H1 (cell line): ENCODE measurements around the gene SSU72. TPM values are rescaled to one million over a fixed set of nuclear protein-coding genes. Genes with fewer than 3 reads are reported as not detected.
A peak's percentile ranks its signal among the peaks of the same experiment; 100 is the strongest.

Source experiments
- CTCF ChIA-PET: fragments of 300-600 bp; sonication (Branson Sonifier 250); formaldehyde crosslinking; loops from one replicate; lab custom pipeline; 2021; ENCODE audit not compliant: partially characterized antibody; lab: Charles Lee
- POLR2A ChIA-PET: fragments of 300-600 bp; sonication (Branson Sonifier 250); formaldehyde crosslinking; loops from one replicate; lab custom pipeline; 2021; ENCODE audit warnings: inconsistent platforms; ENCODE audit not compliant: partially characterized antibody; lab: Charles Lee
- DNase-seq, 2 experiments: peaks; one replicate each; pipeline versions ENCODE4 v3.0.0 to v3.0.0-alpha.2; 2010 to 2022; ENCODE audit warnings: low spot score in 2 of 2, low read depth in 1 of 2, mixed read lengths in 1 of 2
- FAIRE-seq: peaks from 2 replicates; lab custom pipeline; 2011; peaks lifted over from hg19 to GRCh38; lab: Jason Lieb, UNC
- H2AFZ ChIP-seq: 2 replicates; pipeline ENCODE4 v1.8.1; 2012; ENCODE audit warnings: low read length, inconsistent platforms
- H2AK5ac ChIP-seq: 2 replicates; pipeline ENCODE4 v1.6.1; 2013; ENCODE audit warnings: low read depth, low read length
- H2BK120ac ChIP-seq: replicated peaks from 2 replicates; pipeline ENCODE3; 2013; ENCODE audit warnings: low read depth, low read length, inconsistent platforms
- H2BK12ac ChIP-seq: 2 replicates; pipeline ENCODE4 v1.6.1; 2013; ENCODE audit warnings: low read depth, low read length
- H2BK15ac ChIP-seq: 2 replicates; pipeline ENCODE4 v1.6.1; 2013; ENCODE audit warnings: low read length
- H2BK20ac ChIP-seq: 2 replicates; pipeline ENCODE4 v1.6.1; 2013; ENCODE audit warnings: low read length
- H2BK5ac ChIP-seq: 2 replicates; pipeline ENCODE4 v1.6.1; 2013; ENCODE audit warnings: low read depth, low read length
- H3K14ac ChIP-seq: 2 replicates; pipeline ENCODE4 v1.6.1; 2013; ENCODE audit warnings: inconsistent platforms; ENCODE audit not compliant: insufficient read length
- H3K18ac ChIP-seq: 2 replicates; pipeline ENCODE4 v1.6.1; 2013; ENCODE audit warnings: low read length; ENCODE audit errors: extremely low read depth
- H3K23ac ChIP-seq: 2 replicates; pipeline ENCODE4 v1.6.1; 2013; ENCODE audit warnings: inconsistent platforms; ENCODE audit not compliant: insufficient read length
- H3K23me2 ChIP-seq: 2 replicates; pipeline ENCODE4 v1.6.1; 2013; ENCODE audit warnings: low read depth, low read length
- H3K27ac ChIP-seq: 2 replicates; pipeline ENCODE4 v1.6.1; 2011; ENCODE audit warnings: low read depth, low read length, inconsistent platforms
- H3K27me3 ChIP-seq, 4 experiments: replicated peaks in 1 of 4; 1 replicate in 1 of 4; 2 replicates in 3 of 4; pipeline versions ENCODE4 v1.6.1 to v1.8.1; 2011 to 2013; ENCODE audit warnings: low read length in 3 of 4, mild to moderate bottlenecking in 3 of 4, inconsistent platforms in 2 of 4, mixed read lengths in 2 of 4, moderate library complexity in 1 of 4; ENCODE audit not compliant: control insufficient read depth in 3 of 4, insufficient read depth in 3 of 4; ENCODE audit errors: extremely low read depth in 1 of 4
- H3K36me3 ChIP-seq, 4 experiments: 2 replicates each; pipeline versions ENCODE4 v1.6.1 to v1.8.1; 2011 to 2013; ENCODE audit warnings: mild to moderate bottlenecking in 4 of 4, low read length in 3 of 4, moderate library complexity in 2 of 4, control low read depth in 1 of 4, inconsistent platforms in 1 of 4; ENCODE audit not compliant: insufficient read depth in 4 of 4, control insufficient read depth in 2 of 4
- H3K4ac ChIP-seq: replicated peaks from 2 replicates; pipeline ENCODE3; 2013; ENCODE audit warnings: low read length, low read depth, mixed read lengths, inconsistent platforms; ENCODE audit not compliant: insufficient read length
- H3K4me1 ChIP-seq, 4 experiments: replicated peaks in 1 of 4; 1 replicate in 1 of 4; 2 replicates in 3 of 4; pipeline versions ENCODE4 v1.6.1 to v1.8.1; 2011 to 2013; ENCODE audit warnings: low read length in 3 of 4, inconsistent platforms in 2 of 4, mixed read lengths in 1 of 4; ENCODE audit not compliant: insufficient read depth in 4 of 4, control insufficient read depth in 3 of 4
- H3K4me2 ChIP-seq, 2 experiments: 2 replicates each; pipeline versions ENCODE4 v1.6.1 to v1.8.1; 2011 to 2013; ENCODE audit warnings: low read depth in 2 of 2, low read length in 2 of 2, control low read depth in 1 of 2, inconsistent platforms in 1 of 2, mild to moderate bottlenecking in 1 of 2; ENCODE audit not compliant: insufficient read depth in 1 of 2
- H3K4me3 ChIP-seq, 4 experiments: fragments of 200-600, 300-600 bp in 1 of 4; sonication (generic), shearing (Covaris generic), sonication (Bioruptor Twin) in 1 of 4; 2 replicates each; pipeline versions ENCODE4 v1.5.1 to v1.8.1; 2011 to 2016; ENCODE audit warnings: low read length in 4 of 4, low read depth in 3 of 4, control low read depth in 2 of 4, inconsistent platforms in 2 of 4, mild to moderate bottlenecking in 2 of 4, mixed read lengths in 1 of 4, moderate library complexity in 1 of 4; ENCODE audit not compliant: insufficient read depth in 2 of 4; ENCODE audit errors: extremely low read depth in 1 of 4
- H3K56ac ChIP-seq: replicated peaks from 2 replicates; pipeline ENCODE3; 2013; ENCODE audit warnings: low read depth, mild to moderate bottlenecking, mixed read lengths, low read length, inconsistent platforms; ENCODE audit not compliant: insufficient read length
- H3K79me1 ChIP-seq: 2 replicates; pipeline ENCODE4 v1.6.1; 2013; ENCODE audit warnings: low read depth, low read length, control low read depth
- H3K79me2 ChIP-seq, 2 experiments: 2 replicates each; pipeline versions ENCODE4 v1.6.1 to v1.8.1; 2012 to 2013; ENCODE audit warnings: low read length in 2 of 2, mild to moderate bottlenecking in 2 of 2, inconsistent platforms in 1 of 2; ENCODE audit not compliant: insufficient read depth in 2 of 2, control insufficient read depth in 1 of 2
- H3K9ac ChIP-seq, 4 experiments: replicated peaks in 1 of 4; 1 replicate in 1 of 4; 2 replicates in 3 of 4; pipeline versions ENCODE4 v1.6.1 to v1.8.1; 2011 to 2013; ENCODE audit warnings: low read depth in 3 of 4, low read length in 3 of 4, control low read depth in 2 of 4, mild to moderate bottlenecking in 2 of 4, moderate library complexity in 2 of 4, inconsistent platforms in 1 of 4; ENCODE audit errors: extremely low read depth in 1 of 4
- H3K9me3 ChIP-seq, 2 experiments: 2 replicates each; pipeline versions ENCODE4 v1.6.1 to v1.8.1; 2012 to 2013; ENCODE audit warnings: mild to moderate bottlenecking in 2 of 2, moderate library complexity in 2 of 2, control low read depth in 1 of 2, inconsistent platforms in 1 of 2, low read depth in 1 of 2, low read length in 1 of 2, mixed read lengths in 1 of 2; ENCODE audit not compliant: insufficient read depth in 2 of 2
- H4K20me1 ChIP-seq, 2 experiments: replicated peaks in 1 of 2; 2 replicates each; pipeline versions ENCODE3 to v1.8.1; 2011 to 2013; ENCODE audit warnings: inconsistent platforms in 2 of 2, low read length in 2 of 2, mild to moderate bottlenecking in 1 of 2; ENCODE audit not compliant: insufficient read depth in 2 of 2, control insufficient read depth in 1 of 2
- H4K5ac ChIP-seq: 2 replicates; pipeline ENCODE4 v1.6.1; 2013; ENCODE audit warnings: low read length, low read depth, mixed read lengths, inconsistent platforms; ENCODE audit not compliant: insufficient read length
- H4K8ac ChIP-seq: 2 replicates; pipeline ENCODE4 v1.8.0; 2013; ENCODE audit warnings: mild to moderate bottlenecking, moderate library complexity, low read length, inconsistent platforms; ENCODE audit not compliant: insufficient read depth; ENCODE audit errors: extremely low read depth
- H4K91ac ChIP-seq: replicated peaks from 2 replicates; pipeline ENCODE3; 2013; ENCODE audit warnings: low read length, mixed read lengths, inconsistent platforms; ENCODE audit not compliant: insufficient read length
- CREB1 ChIP-seq: IDR thresholded peaks from 2 replicates; pipeline ENCODE4 v1.6.1; 2012; ENCODE audit warnings: inconsistent platforms
- CTBP2 ChIP-seq: IDR thresholded peaks from 2 replicates; pipeline ENCODE4 v1.7.0; 2011; ENCODE audit warnings: borderline replicate concordance, mild to moderate bottlenecking, moderate library complexity, mixed read lengths, low read length; ENCODE audit not compliant: insufficient read depth, insufficient read length
- CTCF ChIP-seq, 3 experiments: IDR thresholded peaks; 1 replicate in 2 of 3; 2 replicates in 1 of 3; pipeline versions ENCODE4 v1.5.1 to v1.6.1; 2011; ENCODE audit warnings: low read length in 3 of 3, mild to moderate bottlenecking in 3 of 3, inconsistent platforms in 2 of 3, low read depth in 1 of 3, moderate library complexity in 1 of 3; ENCODE audit not compliant: insufficient read depth in 1 of 3; ENCODE audit errors: control extremely low read depth in 1 of 3
- GABPA ChIP-seq: IDR thresholded peaks from 2 replicates; pipeline ENCODE4 v1.6.1; 2011; ENCODE audit warnings: mild to moderate bottlenecking, low read length, moderate library complexity, borderline replicate concordance; ENCODE audit not compliant: insufficient read depth
- JUND ChIP-seq: IDR thresholded peaks from 2 replicates; pipeline ENCODE4 v1.6.1; 2011; ENCODE audit warnings: mild to moderate bottlenecking, improper control_type of control experiment, low read length
- MAX ChIP-seq: IDR thresholded peaks from 2 replicates; pipeline ENCODE4 v1.6.1; 2012; ENCODE audit warnings: inconsistent platforms
- RAD21 ChIP-seq, 2 experiments: IDR thresholded peaks in 1 of 2; conservative IDR thresholded peaks in 1 of 2; 2 replicates each; pipeline ENCODE4 v1.6.1; 2011; ENCODE audit warnings: low read depth in 2 of 2, low read length in 2 of 2, improper control_type of control experiment in 1 of 2, inconsistent platforms in 1 of 2, mild to moderate bottlenecking in 1 of 2, moderate library complexity in 1 of 2
- TAF1 ChIP-seq: IDR thresholded peaks from 2 replicates; pipeline ENCODE4 v1.6.1; 2011; ENCODE audit warnings: mild to moderate bottlenecking, low read depth, low read length
- WGBS, 2 experiments: shearing (Covaris generic) in 1 of 2; methylation state at CpG; one replicate each; pipeline versions ENCODE4 v1.1.6 to v1.1.7; 2013 to 2015; ENCODE audit warnings: low lambda C conversion rate in 2 of 2, mixed read lengths in 2 of 2, inconsistent platforms in 1 of 2, low coverage in 1 of 2, missing lambda C conversion rate in 1 of 2; ENCODE audit not compliant: insufficient replicate concordance in 2 of 2, insufficient coverage in 1 of 2, insufficient read length in 1 of 2; ENCODE audit errors: extremely low coverage in 1 of 2, missing lambda C conversion rate in 1 of 2; 5-methylcytosine and 5-hydroxymethylcytosine counted together
- polyA plus RNA-seq, 7 experiments: library from polyadenylated mRNA; depleted of rRNA in 3 of 7; stranded (reverse) in 5 of 7; unstranded in 2 of 7; fragments of >200 nt in 5 of 7; fragments of 200-250 nt in 2 of 7; gene quantifications; 1 replicate in 5 of 7; 2 replicates in 1 of 7; 4 replicates in 1 of 7; pipeline versions ENCODE4 v1.2.1 to v1.2.3, GENCODE V29; 2011 to 2013; ENCODE audit warnings: missing spikeins in 2 of 7, mixed read lengths in 2 of 7
- total RNA-seq: library from RNA; stranded (reverse); fragmentation: NEBNext Ultra II Directional; extraction: Animal tissue kit (Norgen Biotek cat#: 25700); gene quantifications from 2 replicates; pipeline ENCODE4 v1.2.1, GENCODE V29; 2021

SSU72 gene
- total and polyA plus RNA-seq, 2 of the 8 experiments (the other 6 are each of a cell fraction or from before 2014, with no cell fraction given) = 110 to 165 TPM

GRCh38 chr1:1619917-1620361 lies 45.3 kb upstream of the SSU72 start:
- no peak overlapping the region for H4K8ac ChIP-seq
- H2BK20ac ChIP-seq = no peak overlapping the region
- peaks cover 6% of the 10 kb centered on the region; the same call in 1 of the 2 replicates for H3K23me2 ChIP-seq
- DNase-seq = peak in 1 of 2 experiments; percentile 72
- no peak overlapping the region for H3K23ac ChIP-seq
- H3K79me1 ChIP-seq = no peaks in the 10 kb centered on the region; the same call in none of the 2 replicates
- H3K4me1 ChIP-seq = peaks cover 0 to 8% (median 3%) of the 10 kb centered on the region in 4 experiments; a peak in 5 of 7 replicates
- no peak overlapping the region for H3K4me2 ChIP-seq
- no peak overlapping the region for H2BK15ac ChIP-seq
- no peak overlapping the region for H3K4me3 ChIP-seq
- H3K36me3 ChIP-seq = no peaks in the 10 kb centered on the region
- H3K9ac ChIP-seq = no peak overlapping the region
- H2AFZ ChIP-seq = no peak overlapping the region
- no peaks in the 10 kb centered on the region for H3K9me3 ChIP-seq
- H2BK120ac ChIP-seq = no peak overlapping the region
- no peaks in the 10 kb centered on the region for H3K79me2 ChIP-seq
- no peak overlapping the region for H3K18ac ChIP-seq
- 80% methylated on average over 14 of the region's 14 CpGs; no CpG with 5 or more reads in 1 of the 2 experiments for WGBS, 2 experiments
- H3K56ac ChIP-seq = no peak overlapping the region
- H3K27me3 ChIP-seq = no peaks in the 10 kb centered on the region; a peak in 1 of 7 replicates
- no peak overlapping the region for H4K91ac ChIP-seq
- no peak overlapping the region for H2AK5ac ChIP-seq
- CTCF ChIA-PET = interaction anchor here (1.1 to 3.3 kb wide), 9 partner anchors 10 to 84 kb away, joined by 3 to 21 read pairs (median 7); no protein-coding TSS in a partner anchor
- H4K20me1 ChIP-seq = peaks cover 6 to 23% of the 10 kb centered on the region in 2 experiments
- no peak overlapping the region for H4K5ac ChIP-seq
- no peak for FAIRE-seq
- no peak overlapping the region for H3K27ac ChIP-seq
- H2BK12ac ChIP-seq = no peak overlapping the region
- H2BK5ac ChIP-seq = no peak overlapping the region
- H3K14ac ChIP-seq = no peak overlapping the region
- TF ChIP-seq CTBP2 = no peak
- TF ChIP-seq GABPA = peak; percentile 79; the same call in 1 of the 2 replicates
- TF ChIP-seq TAF1 = no peak
- TF ChIP-seq RAD21 (IDR thresholded peaks at IDR 0.05 in 1 of 2, conservative IDR thresholded peaks at IDR 0.05 in 1 of 2; ENCODE audit: low read depth in 2 of 2, low read length in 2 of 2) = peak; percentile 47 to 68
- TF ChIP-seq CREB1 = 0 out of 2 replicates have a peak, but pooled peaks have one; percentile 17
- no peak for TF ChIP-seq JUND
- peak in 2 of 3 experiments; percentile 54 to 79; a peak in 3 of 4 replicates for TF ChIP-seq CTCF (IDR thresholded peaks at IDR 0.05; ENCODE audit: control extremely low read depth in 1 of 3, insufficient read depth in 1 of 3, low read depth in 1 of 3, low read length in 3 of 3)
- peak; percentile 27; the same call in 1 of the 2 replicates for TF ChIP-seq MAX
- TF ChIP-seq, all 59 proteins: peak for 5
- POLR2A ChIA-PET = interaction anchor here (1.1 to 2.6 kb wide), 2 partner anchors 9 to 62 kb away, joined by 3 to 11 read pairs; no protein-coding TSS in a partner anchor
- no peak overlapping the region for H3K4ac ChIP-seq
